HCT116 (cell line): ENCODE measurements around the gene ATP6AP1. TPM values are rescaled to one million over a fixed set of nuclear protein-coding genes. Genes with fewer than 3 reads are reported as not detected.

Experiments used
- ATAC-seq: fragments of 200-7000 bp; cut with Tn5 transposase; 2 replicates; pipeline ENCODE4 v1.9.1; 2020; ENCODE audit warnings: mild to moderate bottlenecking, moderate library complexity
- BruUV-seq: library from RNA; stranded (reverse); fragments of 400-500 nt; replicated peaks from 2 replicates; lab custom pipeline; 2021; lab: Mats Ljungman, UMichigan
- CTCF ChIA-PET: fragments of 300-600 bp; sonication (Branson Sonifier 250); formaldehyde crosslinking; loops from one replicate; lab custom pipeline; 2021; ENCODE audit warnings: antibody characterized with exemption; lab: Charles Lee
- POLR2A ChIA-PET: fragments of 300-600, 350-600 bp; sonication (Branson Sonifier 250); formaldehyde crosslinking; loops from one replicate; lab custom pipeline; 2021; ENCODE audit warnings: antibody characterized with exemption; lab: Charles Lee
- RAD21 ChIA-PET, 2 experiments: fragments of 300-600 bp; sonication (Branson Sonifier 250); formaldehyde crosslinking; loops; one replicate each; lab custom pipeline; 2023; ENCODE audit warnings: low total read pairs in 2 of 2; ENCODE audit not compliant: uncharacterized antibody in 2 of 2, unreplicated experiment in 2 of 2, low non-redundant PET in 1 of 2; lab: Charles Lee
- DNase-seq: peaks from one replicate; pipeline ENCODE4 v3.0.0-alpha.2; 2010; ENCODE audit warnings: low read depth, low spot score
- H2AFZ ChIP-seq: fragments of 200-600 bp; shearing (Covaris generic), sonication (generic); 2 replicates; pipeline ENCODE4 v1.6.1; 2017; ENCODE audit warnings: low read depth, mixed run types, mixed read lengths, antibody characterized with exemption, low read length; ENCODE audit not compliant: poor library complexity, severe bottlenecking
- H3K27ac ChIP-seq: 2 replicates; pipeline ENCODE4 v1.5.1; 2012; ENCODE audit warnings: low read depth, low read length
- H3K27me3 ChIP-seq: fragments of 200-600 bp; sonication (generic); 2 replicates; pipeline ENCODE4 v1.6.1; 2016; ENCODE audit warnings: mixed run types, low read length, mixed read lengths; ENCODE audit not compliant: insufficient read depth
- H3K36me3 ChIP-seq, 2 experiments: fragments of 200-500 bp in 1 of 2; fragments of 200-600 bp in 1 of 2; sonication (Bioruptor generic) in 1 of 2; sonication (generic) in 1 of 2; 2 replicates each; pipeline versions ENCODE4 v1.5.1 to v1.6.1; 2014 to 2016; ENCODE audit warnings: low read length in 2 of 2, inconsistent platforms in 1 of 2, mixed read lengths in 1 of 2, mixed run types in 1 of 2; ENCODE audit not compliant: insufficient read depth in 2 of 2, control insufficient read depth in 1 of 2
- H3K4me1 ChIP-seq, 2 experiments: fragments of 200-600 bp in 1 of 2; sonication (generic) in 1 of 2; 2 replicates each; pipeline versions ENCODE4 v1.5.1 to v1.6.1; 2012 to 2017; ENCODE audit warnings: low read length in 2 of 2, inconsistent platforms in 1 of 2, mild to moderate bottlenecking in 1 of 2, mixed read lengths in 1 of 2, mixed run types in 1 of 2, moderate library complexity in 1 of 2; ENCODE audit not compliant: insufficient read depth in 2 of 2, control insufficient read depth in 1 of 2
- H3K4me2 ChIP-seq: fragments of 200-600 bp; sonication (generic); 2 replicates; pipeline ENCODE4 v1.6.1; 2017; ENCODE audit warnings: mixed run types, low read length, mixed read lengths
- H3K4me3 ChIP-seq, 2 experiments: fragments of 200-600 bp in 1 of 2; sonication (generic) in 1 of 2; replicated peaks in 1 of 2; 2 replicates each; pipeline ENCODE4 v1.5.1; 2011 to 2016; ENCODE audit warnings: low read length in 2 of 2, control low read depth in 1 of 2, low read depth in 1 of 2, mild to moderate bottlenecking in 1 of 2, mixed read lengths in 1 of 2, mixed run types in 1 of 2
- H3K79me2 ChIP-seq: fragments of 200-600 bp; sonication (generic); 2 replicates; pipeline ENCODE4 v1.6.1; 2017; ENCODE audit warnings: mild to moderate bottlenecking, mixed run types, low read length, moderate library complexity, mixed read lengths; ENCODE audit not compliant: insufficient read depth
- H3K9ac ChIP-seq: fragments of 200-600 bp; sonication (generic); 2 replicates; pipeline ENCODE4 v1.6.1; 2016; ENCODE audit warnings: low read length, mixed read lengths
- H3K9me2 ChIP-seq: fragments of 200-600 bp; sonication (generic), shearing (Covaris generic); 2 replicates; pipeline ENCODE4 v1.6.1; 2017; ENCODE audit warnings: mixed run types, mild to moderate bottlenecking, moderate library complexity; ENCODE audit not compliant: insufficient read depth
- H3K9me3 ChIP-seq, 2 experiments: fragments of 200-500 bp in 1 of 2; fragments of 200-600 bp in 1 of 2; sonication (Bioruptor generic) in 1 of 2; sonication (generic) in 1 of 2; 2 replicates each; pipeline ENCODE4 v1.6.1; 2014 to 2017; ENCODE audit warnings: low read length in 2 of 2, mixed read lengths in 2 of 2, inconsistent platforms in 1 of 2, low read depth in 1 of 2, mild to moderate bottlenecking in 1 of 2, mixed run types in 1 of 2, moderate library complexity in 1 of 2; ENCODE audit not compliant: control insufficient read depth in 1 of 2, insufficient read depth in 1 of 2
- H4K20me1 ChIP-seq: fragments of 200-600 bp; sonication (generic), shearing (Covaris generic); 2 replicates; pipeline ENCODE4 v1.6.1; 2017; ENCODE audit warnings: mixed run types, mild to moderate bottlenecking, moderate library complexity; ENCODE audit not compliant: insufficient read depth
- CBX3 ChIP-seq: IDR thresholded peaks from 2 replicates; pipeline ENCODE4 v1.6.1; 2012; ENCODE audit warnings: low read depth
- CEBPB ChIP-seq: IDR thresholded peaks from 2 replicates; pipeline ENCODE4 v1.6.1; 2012; ENCODE audit warnings: low read depth
- EGR1 ChIP-seq: IDR thresholded peaks from 2 replicates; pipeline ENCODE4 v1.6.1; 2012; ENCODE audit warnings: low read depth
- EZH2 ChIP-seq: fragments of 200-600 bp; sonication (generic); IDR thresholded peaks from 2 replicates; pipeline ENCODE4 v1.6.1; 2017; ENCODE audit warnings: antibody characterized with exemption, mixed run types
- FOSL1 ChIP-seq: IDR thresholded peaks from 2 replicates; pipeline ENCODE4 v1.6.1; 2012; ENCODE audit warnings: low read depth
- JUND ChIP-seq: IDR thresholded peaks from 2 replicates; pipeline ENCODE4 v1.6.1; 2012
- MAX ChIP-seq: IDR thresholded peaks from 2 replicates; pipeline ENCODE4 v1.6.1; 2012
- RAD21 ChIP-seq: IDR thresholded peaks from 2 replicates; pipeline ENCODE4 v1.6.1; 2012; ENCODE audit warnings: low read depth, mild to moderate bottlenecking
- SRF ChIP-seq: IDR thresholded peaks from 2 replicates; pipeline ENCODE4 v1.6.1; 2012; ENCODE audit warnings: low read depth
- TCF7L2 ChIP-seq: IDR thresholded peaks from 2 replicates; pipeline ENCODE4 v1.7.0; 2011; ENCODE audit warnings: borderline replicate concordance, inconsistent platforms; ENCODE audit not compliant: insufficient read depth, insufficient read length; ENCODE audit errors: extremely low read depth
- ZFX ChIP-seq: fragments of 450-650 bp; IDR thresholded peaks from 2 replicates; pipeline ENCODE4 v1.6.1; 2017
- ZNF274 ChIP-seq: fragments of 200-500 bp; sonication (Bioruptor generic); IDR thresholded peaks from 2 replicates; pipeline ENCODE4 v1.6.1; 2014; ENCODE audit warnings: mild to moderate bottlenecking, low read depth, low read length, inconsistent platforms
- intact Hi-C: fragments of 100-400 bp; cut with micrococcal nuclease; formaldehyde crosslinking; loops from 2 replicates; pipeline ENCODE4 v1.10.0; 2022
- total RNA-seq: library from RNA; stranded (reverse); gene quantifications from one replicate; pipeline ENCODE4 v1.2.1, GENCODE V29; 2021; ENCODE audit not compliant: unreplicated experiment
- TF ChIP-seq, protein P1 (sequence below), 3 experiments: fragments of 200-600 bp in 1 of 3; sonication (generic) in 1 of 3; IDR thresholded peaks in 2 of 3; conservative IDR thresholded peaks in 1 of 3; 2 replicates each; pipeline ENCODE4 v1.5.1; 2012 to 2017; ENCODE audit warnings: low read depth in 2 of 3, low read length in 2 of 3, antibody characterized with exemption in 1 of 3, borderline replicate concordance in 1 of 3, control low read depth in 1 of 3, mild to moderate bottlenecking in 1 of 3, mixed read lengths in 1 of 3, mixed run types in 1 of 3, moderate library complexity in 1 of 3; ENCODE audit not compliant: insufficient read depth in 1 of 3
- TF ChIP-seq, protein P2 (sequence below): IDR thresholded peaks from 2 replicates; pipeline ENCODE4 v1.6.1; 2012; ENCODE audit warnings: low read depth
- TF ChIP-seq, protein P3 (sequence below): IDR thresholded peaks from 2 replicates; pipeline ENCODE4 v1.6.1; 2011; ENCODE audit warnings: mild to moderate bottlenecking, low read length, moderate library complexity; ENCODE audit not compliant: insufficient replicate concordance; ENCODE audit errors: extremely low read depth

The ATP6AP1 gene
- total RNA-seq, 1 experiment from 2014 or later: 53.4 TPM

- Histone ChIP-seq H3K9me2 (no peaks in the 10 kb centered on the region), H3K27ac (no peak overlapping the region), H3K27me3 (no peaks in the 10 kb centered on the region), H3K4me1 (peaks cover 10 to 32% of the 10 kb centered on the region in 2 experiments), H3K4me2 (no peak overlapping the region), H2AFZ (no peak overlapping the region), H3K36me3 (peaks cover 0 to 10% of the 10 kb centered on the region in 2 experiments; a peak in 1 of 4 replicates), H3K4me3 (no peak overlapping the region), H3K9me3 (no peaks in the 10 kb centered on the region), H3K9ac (no peak overlapping the region), H3K79me2 (peaks cover 15% of the 10 kb centered on the region), H4K20me1 (no peaks in the 10 kb centered on the region)
- CTCF ChIA-PET: no interaction called here
- POLR2A ChIA-PET: interaction anchor here (0.9 kb wide), 1 partner anchor 10 kb away, joined by 3 read pairs; no protein-coding TSS in a partner anchor
- BruUV-seq: no TSS peak
- intact Hi-C loops: no loop called here
- RAD21 ChIA-PET: no interaction called here
- TF ChIP-seq ZFX (no peak), EZH2 (no peak), MAX (no peak), SRF (no peak), CEBPB (no peak), ZNF274 (no peak), EGR1 (no peak), FOSL1 (no peak), CBX3 (no peak), JUND (no peak), RAD21 (no peak), TCF7L2 (no peak)
- TF ChIP-seq, protein P1, sequence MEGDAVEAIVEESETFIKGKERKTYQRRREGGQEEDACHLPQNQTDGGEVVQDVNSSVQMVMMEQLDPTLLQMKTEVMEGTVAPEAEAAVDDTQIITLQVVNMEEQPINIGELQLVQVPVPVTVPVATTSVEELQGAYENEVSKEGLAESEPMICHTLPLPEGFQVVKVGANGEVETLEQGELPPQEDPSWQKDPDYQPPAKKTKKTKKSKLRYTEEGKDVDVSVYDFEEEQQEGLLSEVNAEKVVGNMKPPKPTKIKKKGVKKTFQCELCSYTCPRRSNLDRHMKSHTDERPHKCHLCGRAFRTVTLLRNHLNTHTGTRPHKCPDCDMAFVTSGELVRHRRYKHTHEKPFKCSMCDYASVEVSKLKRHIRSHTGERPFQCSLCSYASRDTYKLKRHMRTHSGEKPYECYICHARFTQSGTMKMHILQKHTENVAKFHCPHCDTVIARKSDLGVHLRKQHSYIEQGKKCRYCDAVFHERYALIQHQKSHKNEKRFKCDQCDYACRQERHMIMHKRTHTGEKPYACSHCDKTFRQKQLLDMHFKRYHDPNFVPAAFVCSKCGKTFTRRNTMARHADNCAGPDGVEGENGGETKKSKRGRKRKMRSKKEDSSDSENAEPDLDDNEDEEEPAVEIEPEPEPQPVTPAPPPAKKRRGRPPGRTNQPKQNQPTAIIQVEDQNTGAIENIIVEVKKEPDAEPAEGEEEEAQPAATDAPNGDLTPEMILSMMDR (IDR thresholded peaks at IDR 0.05 in 2 of 3, conservative IDR thresholded peaks at IDR 0.05 in 1 of 3; ENCODE audit: borderline replicate concordance in 1 of 3, insufficient read depth in 1 of 3, low read depth in 2 of 3, low read length in 2 of 3): no peak
- TF ChIP-seq, protein P2, sequence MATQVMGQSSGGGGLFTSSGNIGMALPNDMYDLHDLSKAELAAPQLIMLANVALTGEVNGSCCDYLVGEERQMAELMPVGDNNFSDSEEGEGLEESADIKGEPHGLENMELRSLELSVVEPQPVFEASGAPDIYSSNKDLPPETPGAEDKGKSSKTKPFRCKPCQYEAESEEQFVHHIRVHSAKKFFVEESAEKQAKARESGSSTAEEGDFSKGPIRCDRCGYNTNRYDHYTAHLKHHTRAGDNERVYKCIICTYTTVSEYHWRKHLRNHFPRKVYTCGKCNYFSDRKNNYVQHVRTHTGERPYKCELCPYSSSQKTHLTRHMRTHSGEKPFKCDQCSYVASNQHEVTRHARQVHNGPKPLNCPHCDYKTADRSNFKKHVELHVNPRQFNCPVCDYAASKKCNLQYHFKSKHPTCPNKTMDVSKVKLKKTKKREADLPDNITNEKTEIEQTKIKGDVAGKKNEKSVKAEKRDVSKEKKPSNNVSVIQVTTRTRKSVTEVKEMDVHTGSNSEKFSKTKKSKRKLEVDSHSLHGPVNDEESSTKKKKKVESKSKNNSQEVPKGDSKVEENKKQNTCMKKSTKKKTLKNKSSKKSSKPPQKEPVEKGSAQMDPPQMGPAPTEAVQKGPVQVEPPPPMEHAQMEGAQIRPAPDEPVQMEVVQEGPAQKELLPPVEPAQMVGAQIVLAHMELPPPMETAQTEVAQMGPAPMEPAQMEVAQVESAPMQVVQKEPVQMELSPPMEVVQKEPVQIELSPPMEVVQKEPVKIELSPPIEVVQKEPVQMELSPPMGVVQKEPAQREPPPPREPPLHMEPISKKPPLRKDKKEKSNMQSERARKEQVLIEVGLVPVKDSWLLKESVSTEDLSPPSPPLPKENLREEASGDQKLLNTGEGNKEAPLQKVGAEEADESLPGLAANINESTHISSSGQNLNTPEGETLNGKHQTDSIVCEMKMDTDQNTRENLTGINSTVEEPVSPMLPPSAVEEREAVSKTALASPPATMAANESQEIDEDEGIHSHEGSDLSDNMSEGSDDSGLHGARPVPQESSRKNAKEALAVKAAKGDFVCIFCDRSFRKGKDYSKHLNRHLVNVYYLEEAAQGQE: no peak
- TF ChIP-seq, protein P3, sequence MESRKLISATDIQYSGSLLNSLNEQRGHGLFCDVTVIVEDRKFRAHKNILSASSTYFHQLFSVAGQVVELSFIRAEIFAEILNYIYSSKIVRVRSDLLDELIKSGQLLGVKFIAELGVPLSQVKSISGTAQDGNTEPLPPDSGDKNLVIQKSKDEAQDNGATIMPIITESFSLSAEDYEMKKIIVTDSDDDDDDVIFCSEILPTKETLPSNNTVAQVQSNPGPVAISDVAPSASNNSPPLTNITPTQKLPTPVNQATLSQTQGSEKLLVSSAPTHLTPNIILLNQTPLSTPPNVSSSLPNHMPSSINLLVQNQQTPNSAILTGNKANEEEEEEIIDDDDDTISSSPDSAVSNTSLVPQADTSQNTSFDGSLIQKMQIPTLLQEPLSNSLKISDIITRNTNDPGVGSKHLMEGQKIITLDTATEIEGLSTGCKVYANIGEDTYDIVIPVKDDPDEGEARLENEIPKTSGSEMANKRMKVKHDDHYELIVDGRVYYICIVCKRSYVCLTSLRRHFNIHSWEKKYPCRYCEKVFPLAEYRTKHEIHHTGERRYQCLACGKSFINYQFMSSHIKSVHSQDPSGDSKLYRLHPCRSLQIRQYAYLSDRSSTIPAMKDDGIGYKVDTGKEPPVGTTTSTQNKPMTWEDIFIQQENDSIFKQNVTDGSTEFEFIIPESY: no peak
- DNase-seq (no peak), ATAC-seq (no peak)
These were observed 54.3 kb downstream of the ATP6AP1 start for GRCh38 chrX:154482786-154483185.
